CD14-positive monocyte (primary cell): ENCODE data around the gene CNOT11. TPM values are rescaled to one million over a fixed set of nuclear protein-coding genes. Genes with fewer than 3 reads are reported as not detected.
A peak's percentile ranks its signal among the peaks of the same experiment; 100 is the strongest.

Source experiments
- polyA plus RNA-seq, 3 donors: library from polyadenylated mRNA; depleted of rRNA in 1 of 3; unstranded in 2 of 3; stranded (reverse) in 1 of 3; fragments of 300-500 nt in 2 of 3; fragments of >200 nt in 1 of 3; fragmentation: Illumina TruSeq in 2 of 3; gene quantifications; 1 replicate in 2 of 3; 2 replicates in 1 of 3; pipeline ENCODE4 v1.2.3, GENCODE V29; 2012 to 2021
- small RNA-seq: library from RNA; depleted of rRNA; stranded (forward); fragments of <200 nt; gene quantifications from one replicate; pipeline ENCODE3, GENCODE V24; 2012; ENCODE audit warnings: low read depth; ENCODE audit not compliant: insufficient read length

Gene CNOT11
- polyA plus RNA-seq, 3 donors = 38.2 to 39.0 (median 38.4) TPM

Small RNA genes within 50 kb of the gene (small RNA-seq; reads per million reads assigned to genes)
- gene MIR5696 = not detected
- gene SNORD89 = 481 reads per million, percentile 98 among the genes with 10 or more reads in this experiment

Other genes starting within 250 kb of the CNOT11 start
- gene TBC1D8, start 101.5 kb upstream of the CNOT11 start, polyA plus RNA-seq = 10 to 100 TPM; 16.1 to 78.0 (median 22.4) TPM
- 100 to 1,000 TPM; 112 to 148 (median 141) TPM for gene RNF149, start 55.8 kb downstream of the CNOT11 start, polyA plus RNA-seq
- gene CREG2, start 134.6 kb downstream of the CNOT11 start, polyA plus RNA-seq = not detected
- not detected for gene RFX8, start 222.2 kb downstream of the CNOT11 start, polyA plus RNA-seq